A549 (cell line): ENCODE measurements around the gene FAM53C.

Source experiments
- CEBPB ChIP-seq, 2 experiments: fragments of >200 bp in 1 of 2; sonication (Bioruptor Twin) in 1 of 2; formaldehyde crosslinking in 1 of 2; IDR thresholded peaks; 2 replicates each; pipeline ENCODE4 v1.6.1; 2012 to 2016
- FOSL2 ChIP-seq, 2 experiments: fragments of 450-650 bp in 1 of 2; fragments of >200 bp in 1 of 2; sonication (Bioruptor Twin) in 1 of 2; formaldehyde crosslinking; IDR thresholded peaks; 2 replicates each; pipeline versions ENCODE4 v1.5.0 to v1.6.1; 2016 to 2020; ENCODE audit warnings: mild to moderate bottlenecking in 1 of 2, moderate library complexity in 1 of 2
- HOXA7 ChIP-seq: fragments of 250-450 bp; sonication (Bioruptor Pico); IDR thresholded peaks from 2 replicates; pipeline ENCODE4 v1.5.0; 2020; ENCODE audit warnings: mild to moderate bottlenecking, moderate library complexity
- JUN ChIP-seq, 2 experiments: fragments of >200 bp; sonication (Bioruptor Twin); formaldehyde crosslinking; IDR thresholded peaks; 2 replicates in 1 of 2; 3 replicates in 1 of 2; pipeline ENCODE4 v1.6.1; 2016 to 2017
- POLR2A ChIP-seq: IDR thresholded peaks from 2 replicates; pipeline ENCODE4 v1.6.1; 2012; ENCODE audit warnings: mild to moderate bottlenecking, low read length
- ZFP36 ChIP-seq: fragments of 450-650 bp; IDR thresholded peaks from 2 replicates; pipeline ENCODE4 v1.6.1; 2014; ENCODE audit warnings: borderline replicate concordance; ENCODE audit not compliant: partially characterized antibody
- TF ChIP-seq, protein P1 (sequence below): fragments of >200 bp; sonication (Bioruptor Twin); formaldehyde crosslinking; IDR thresholded peaks from 3 replicates; pipeline ENCODE4 v1.5.1; 2016
- TF ChIP-seq, protein P2 (sequence below): IDR thresholded peaks from 2 replicates; pipeline ENCODE4 v1.6.1; 2012
- TF ChIP-seq, protein P3 (sequence below): fragments of 450-650 bp; IDR thresholded peaks from 2 replicates; pipeline ENCODE4 v1.6.1; 2014; ENCODE audit warnings: antibody characterized with exemption

DNA sequence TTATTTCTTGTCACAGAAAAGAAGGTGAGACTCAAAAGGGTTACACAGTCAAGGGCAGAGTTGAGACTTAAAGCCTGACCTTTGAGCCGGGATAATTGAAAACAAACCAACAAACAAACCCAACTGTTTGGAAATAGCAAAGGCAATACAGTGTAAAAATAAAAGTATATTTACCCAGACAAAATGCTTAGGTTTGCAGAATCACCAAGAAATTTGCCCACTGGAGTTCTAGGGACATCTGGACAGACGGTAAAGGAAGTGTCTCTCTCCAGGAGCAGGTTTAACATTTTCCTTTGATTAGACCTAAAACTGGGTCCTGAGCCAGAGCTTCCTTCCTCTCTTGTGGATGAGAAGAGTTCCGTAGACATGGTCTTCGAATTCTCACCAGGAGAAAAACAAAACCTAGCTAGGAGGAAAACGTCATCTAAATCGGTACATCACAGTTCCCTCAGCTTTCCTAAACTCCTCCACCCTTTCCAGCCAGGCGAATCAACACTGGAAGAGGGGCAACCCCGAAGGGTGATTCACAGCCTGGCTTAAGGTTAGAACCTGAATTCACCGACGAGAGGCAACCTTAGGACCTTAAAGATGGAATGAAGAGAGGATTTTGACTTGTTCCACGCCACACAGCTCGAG lies 7.1 kb upstream of the FAM53C start:
- TF ChIP-seq, protein P1, sequence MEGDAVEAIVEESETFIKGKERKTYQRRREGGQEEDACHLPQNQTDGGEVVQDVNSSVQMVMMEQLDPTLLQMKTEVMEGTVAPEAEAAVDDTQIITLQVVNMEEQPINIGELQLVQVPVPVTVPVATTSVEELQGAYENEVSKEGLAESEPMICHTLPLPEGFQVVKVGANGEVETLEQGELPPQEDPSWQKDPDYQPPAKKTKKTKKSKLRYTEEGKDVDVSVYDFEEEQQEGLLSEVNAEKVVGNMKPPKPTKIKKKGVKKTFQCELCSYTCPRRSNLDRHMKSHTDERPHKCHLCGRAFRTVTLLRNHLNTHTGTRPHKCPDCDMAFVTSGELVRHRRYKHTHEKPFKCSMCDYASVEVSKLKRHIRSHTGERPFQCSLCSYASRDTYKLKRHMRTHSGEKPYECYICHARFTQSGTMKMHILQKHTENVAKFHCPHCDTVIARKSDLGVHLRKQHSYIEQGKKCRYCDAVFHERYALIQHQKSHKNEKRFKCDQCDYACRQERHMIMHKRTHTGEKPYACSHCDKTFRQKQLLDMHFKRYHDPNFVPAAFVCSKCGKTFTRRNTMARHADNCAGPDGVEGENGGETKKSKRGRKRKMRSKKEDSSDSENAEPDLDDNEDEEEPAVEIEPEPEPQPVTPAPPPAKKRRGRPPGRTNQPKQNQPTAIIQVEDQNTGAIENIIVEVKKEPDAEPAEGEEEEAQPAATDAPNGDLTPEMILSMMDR: no peak
- no peak for TF ChIP-seq HOXA7 (CRISPR knock-in tag)
- TF ChIP-seq POLR2A: no peak
- no peak for TF ChIP-seq ZFP36
- TF ChIP-seq, protein P2, sequence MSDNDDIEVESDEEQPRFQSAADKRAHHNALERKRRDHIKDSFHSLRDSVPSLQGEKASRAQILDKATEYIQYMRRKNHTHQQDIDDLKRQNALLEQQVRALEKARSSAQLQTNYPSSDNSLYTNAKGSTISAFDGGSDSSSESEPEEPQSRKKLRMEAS: no peak; the same call in 1 of the 2 replicates
- TF ChIP-seq, protein P3, sequence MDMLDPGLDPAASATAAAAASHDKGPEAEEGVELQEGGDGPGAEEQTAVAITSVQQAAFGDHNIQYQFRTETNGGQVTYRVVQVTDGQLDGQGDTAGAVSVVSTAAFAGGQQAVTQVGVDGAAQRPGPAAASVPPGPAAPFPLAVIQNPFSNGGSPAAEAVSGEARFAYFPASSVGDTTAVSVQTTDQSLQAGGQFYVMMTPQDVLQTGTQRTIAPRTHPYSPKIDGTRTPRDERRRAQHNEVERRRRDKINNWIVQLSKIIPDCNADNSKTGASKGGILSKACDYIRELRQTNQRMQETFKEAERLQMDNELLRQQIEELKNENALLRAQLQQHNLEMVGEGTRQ: no peak
- TF ChIP-seq FOSL2 (IDR thresholded peaks at IDR 0.05): no peak
- TF ChIP-seq FOSL2 (CRISPR knock-in tag; IDR thresholded peaks at IDR 0.05): no peak
- no peak for TF ChIP-seq JUN (IDR thresholded peaks at IDR 0.05)
- TF ChIP-seq CEBPB (IDR thresholded peaks at IDR 0.05): no peak
